GM12801 (cell line): ENCODE measurements around the gene PRKAR2A.

Experiments used
- TF ChIP-seq, protein P1 (sequence below): IDR thresholded peaks from one replicate; pipeline ENCODE4 v1.5.1; 2011; ENCODE audit warnings: control low read depth; ENCODE audit not compliant: insufficient read length; ENCODE audit errors: extremely low read depth

PRKAR2A gene

DNA sequence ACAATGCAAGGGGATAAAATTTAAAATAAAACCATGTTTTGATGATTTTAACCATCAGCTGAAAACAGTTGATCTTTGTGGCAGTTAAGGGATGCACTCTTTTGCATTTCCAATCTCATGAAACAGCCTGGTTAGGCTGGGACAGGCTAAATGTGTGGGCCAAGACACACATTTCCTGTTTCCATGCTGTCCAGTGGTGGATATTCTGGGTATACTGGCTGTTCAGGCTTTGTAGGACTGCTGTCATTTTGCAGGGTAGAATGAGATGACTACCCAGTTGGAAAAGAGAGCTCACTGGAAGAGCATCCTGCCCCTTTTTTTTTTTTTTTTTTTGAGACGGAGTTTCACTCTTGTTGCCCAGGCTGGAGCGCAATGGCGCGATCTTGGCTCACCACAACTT, 88.6 kb downstream of the PRKAR2A start:
- TF ChIP-seq, protein P1, sequence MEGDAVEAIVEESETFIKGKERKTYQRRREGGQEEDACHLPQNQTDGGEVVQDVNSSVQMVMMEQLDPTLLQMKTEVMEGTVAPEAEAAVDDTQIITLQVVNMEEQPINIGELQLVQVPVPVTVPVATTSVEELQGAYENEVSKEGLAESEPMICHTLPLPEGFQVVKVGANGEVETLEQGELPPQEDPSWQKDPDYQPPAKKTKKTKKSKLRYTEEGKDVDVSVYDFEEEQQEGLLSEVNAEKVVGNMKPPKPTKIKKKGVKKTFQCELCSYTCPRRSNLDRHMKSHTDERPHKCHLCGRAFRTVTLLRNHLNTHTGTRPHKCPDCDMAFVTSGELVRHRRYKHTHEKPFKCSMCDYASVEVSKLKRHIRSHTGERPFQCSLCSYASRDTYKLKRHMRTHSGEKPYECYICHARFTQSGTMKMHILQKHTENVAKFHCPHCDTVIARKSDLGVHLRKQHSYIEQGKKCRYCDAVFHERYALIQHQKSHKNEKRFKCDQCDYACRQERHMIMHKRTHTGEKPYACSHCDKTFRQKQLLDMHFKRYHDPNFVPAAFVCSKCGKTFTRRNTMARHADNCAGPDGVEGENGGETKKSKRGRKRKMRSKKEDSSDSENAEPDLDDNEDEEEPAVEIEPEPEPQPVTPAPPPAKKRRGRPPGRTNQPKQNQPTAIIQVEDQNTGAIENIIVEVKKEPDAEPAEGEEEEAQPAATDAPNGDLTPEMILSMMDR: no peak

DNA sequence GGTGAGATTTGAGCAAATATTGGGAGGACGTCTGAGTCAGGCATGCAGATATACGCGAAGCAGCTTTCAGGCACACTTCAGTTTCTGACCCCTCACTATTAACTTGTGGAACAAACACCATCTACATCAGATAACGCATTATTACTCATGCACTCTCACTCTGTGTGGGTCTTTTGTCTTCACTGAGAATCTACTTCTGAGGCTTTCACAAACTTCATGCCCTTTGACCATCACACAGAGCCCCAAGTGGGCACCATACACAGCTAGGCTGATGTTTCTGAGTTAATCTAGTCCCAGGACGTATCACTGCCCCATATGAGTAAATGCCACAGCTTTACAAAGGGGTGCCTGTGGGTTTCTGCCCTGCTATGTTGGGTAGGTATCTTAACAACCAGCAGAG, 91.0 kb downstream of the PRKAR2A start:
- TF ChIP-seq, protein P1: no peak

DNA sequence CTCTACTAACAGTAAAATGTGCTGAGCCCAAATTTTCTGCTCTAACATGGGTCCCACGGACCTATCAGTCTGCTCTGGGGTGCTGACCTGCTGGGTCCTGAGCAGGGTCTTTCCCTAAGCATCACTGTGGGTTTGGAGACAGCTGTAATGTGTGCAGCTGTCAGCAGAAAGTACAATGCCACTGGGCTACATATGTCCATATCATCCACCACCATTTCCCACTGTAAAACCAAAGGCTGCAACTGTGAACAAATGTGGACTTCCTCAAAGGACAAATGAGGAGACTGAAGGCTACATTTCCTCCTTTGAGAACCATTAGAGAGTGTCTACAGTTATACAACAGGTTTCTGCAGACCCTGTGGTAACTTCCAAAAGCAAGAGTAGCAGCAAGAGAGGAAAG, 96.8 kb downstream of the PRKAR2A start:
- TF ChIP-seq, protein P1: no peak

DNA sequence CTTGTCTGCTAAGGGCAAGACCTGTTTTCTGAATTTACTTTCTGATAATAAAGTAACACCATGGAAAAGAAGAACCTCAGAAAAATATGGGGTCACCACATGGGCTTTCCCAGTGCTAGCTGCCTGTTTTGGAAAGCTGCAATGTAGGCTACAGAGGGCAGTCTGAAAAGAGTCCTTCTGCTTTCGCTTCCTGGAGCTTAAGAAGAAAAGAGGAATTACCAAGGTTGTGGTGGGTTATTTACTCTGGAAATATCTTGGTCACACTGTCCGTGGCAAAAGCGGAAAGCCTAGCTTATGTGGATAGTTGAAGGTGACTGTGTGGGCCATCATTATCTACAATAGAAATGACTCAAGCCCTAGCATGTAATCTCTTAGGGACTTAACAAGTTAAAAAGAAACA, 98.9 kb downstream of the PRKAR2A start:
- TF ChIP-seq, protein P1: no peak

DNA sequence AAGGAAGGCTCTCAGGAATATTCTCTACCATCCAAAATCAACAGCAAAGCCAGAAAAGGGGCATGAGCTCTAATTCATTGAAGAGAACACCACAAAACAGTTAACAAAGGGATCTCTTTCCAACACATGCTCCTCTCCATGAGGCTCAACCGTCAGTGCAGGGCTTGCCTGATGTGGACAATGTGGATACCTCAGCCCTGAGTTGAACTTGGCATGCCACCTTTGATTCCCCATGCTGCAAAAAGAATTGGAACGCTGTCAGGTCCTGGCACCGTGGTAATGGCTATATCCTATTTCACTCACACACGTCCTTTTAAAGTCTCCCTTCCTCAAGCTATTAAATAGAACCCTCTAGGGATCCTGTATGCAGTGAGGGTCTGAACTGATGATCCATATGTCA, 100.0 kb downstream of the PRKAR2A start:
- TF ChIP-seq, protein P1: no peak

DNA sequence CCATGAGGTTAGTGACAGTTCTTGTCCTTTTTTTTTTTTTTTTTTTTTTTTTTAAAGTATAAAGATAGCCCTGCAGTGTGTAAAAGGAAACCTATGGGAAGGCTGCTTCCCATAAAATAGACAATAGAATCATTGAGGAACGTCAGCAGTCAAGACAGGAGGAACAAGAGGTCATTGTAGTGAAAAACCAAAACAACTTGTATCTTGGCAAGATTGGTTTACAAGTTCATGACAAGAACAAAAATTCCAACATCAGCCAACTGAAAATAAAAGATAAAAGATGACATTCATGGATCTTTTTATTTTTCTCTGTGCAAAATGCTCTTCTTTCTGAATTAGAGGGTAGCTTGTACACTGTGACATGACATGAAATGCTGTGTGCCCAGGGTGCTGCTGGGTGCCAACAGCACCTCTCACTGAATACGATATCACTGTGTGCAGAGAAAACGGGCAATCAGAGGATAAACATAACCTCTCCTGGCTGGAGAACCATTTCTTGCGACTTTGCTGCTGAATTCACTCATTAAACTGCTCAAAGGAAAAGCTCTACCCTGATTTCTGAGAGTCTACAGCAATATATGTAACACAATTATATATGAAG, 100.6 kb downstream of the PRKAR2A start:
- TF ChIP-seq, protein P1: no peak

DNA sequence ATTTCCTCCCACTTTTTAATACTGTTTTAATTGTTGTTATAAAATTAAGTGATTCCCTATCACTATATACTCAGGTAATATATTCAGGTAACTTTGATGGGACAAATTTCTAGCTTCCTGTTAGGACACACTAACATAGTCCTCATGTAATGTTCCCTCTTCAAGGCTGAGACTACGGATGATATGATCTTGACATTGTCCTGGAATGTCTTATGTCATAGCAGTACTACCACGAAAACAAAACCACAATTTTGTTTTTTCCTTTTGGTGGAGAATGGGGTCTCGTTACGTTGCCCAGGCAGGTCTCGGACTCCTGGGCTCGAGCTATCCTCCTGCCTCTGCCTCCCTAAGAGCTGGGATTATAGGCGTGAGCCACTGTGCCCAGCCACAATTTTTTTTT, 103.9 kb downstream of the PRKAR2A start:
- TF ChIP-seq, protein P1: no peak
